ENCODE measurements around the gene ABL1.

The ABL1 gene

DNA sequence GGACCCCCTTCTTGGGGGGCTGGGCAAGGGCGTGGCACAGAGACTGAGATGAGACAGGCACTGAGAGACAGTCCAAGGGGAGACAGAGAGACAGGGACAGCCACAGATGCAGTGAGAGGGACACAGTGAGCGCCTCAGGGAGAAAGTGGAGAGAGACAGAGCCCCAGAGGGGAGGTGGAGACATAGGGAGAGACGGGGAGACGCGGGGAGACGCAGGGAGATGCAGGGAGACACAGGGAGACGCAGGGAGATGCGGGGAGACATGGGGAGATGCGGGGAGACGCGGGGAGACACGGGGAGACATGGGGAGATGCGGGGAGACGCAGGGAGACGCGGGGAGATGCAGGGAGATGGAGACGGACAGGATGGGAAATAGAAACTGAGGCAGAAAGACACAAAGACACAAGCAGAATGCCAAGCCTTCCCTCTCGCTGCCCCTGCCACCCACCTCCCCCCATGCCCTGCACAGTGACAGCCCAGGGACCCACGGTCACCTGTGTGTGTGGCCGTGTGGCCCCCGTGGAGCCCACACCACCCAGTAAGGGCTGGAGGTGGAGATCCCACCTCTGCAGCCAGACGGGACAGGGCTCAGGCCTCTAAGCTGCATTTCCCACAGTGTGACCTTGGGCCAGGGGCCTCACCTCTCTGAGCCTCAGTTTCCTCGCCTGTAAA is 95.2 kb downstream of the ABL1 start:
- no peak overlapping the region for H3K27ac ChIP-seq (ENCODE audit: low read depth, low read length)
- H3K9ac ChIP-seq (ENCODE audit: low read length in 5 of 5): no peak overlapping the region
- H3K36me3 ChIP-seq (ENCODE audit: control insufficient read depth in 5 of 5, insufficient read depth in 5 of 5, low read length in 5 of 5): no peaks in the 10 kb centered on the region
- no peaks in the 10 kb centered on the region for H3K9me3 ChIP-seq (ENCODE audit: control insufficient read depth in 5 of 5, low read length in 5 of 5)
- no peak overlapping the region for H3K4me3 ChIP-seq (ENCODE audit: low read depth in 1 of 5, low read length in 5 of 5)
- H3K4me1 ChIP-seq (ENCODE audit: control insufficient read depth in 5 of 5, insufficient read depth in 5 of 5, low read length in 5 of 5): peaks cover 0 to 21% (median 11%) of the 10 kb centered on the region in 5 donors
- peaks cover 24 to 48% (median 34%) of the 10 kb centered on the region in 5 donors for H3K27me3 ChIP-seq (ENCODE audit: control insufficient read depth in 5 of 5, insufficient read depth in 4 of 5, low read length in 5 of 5)

DNA sequence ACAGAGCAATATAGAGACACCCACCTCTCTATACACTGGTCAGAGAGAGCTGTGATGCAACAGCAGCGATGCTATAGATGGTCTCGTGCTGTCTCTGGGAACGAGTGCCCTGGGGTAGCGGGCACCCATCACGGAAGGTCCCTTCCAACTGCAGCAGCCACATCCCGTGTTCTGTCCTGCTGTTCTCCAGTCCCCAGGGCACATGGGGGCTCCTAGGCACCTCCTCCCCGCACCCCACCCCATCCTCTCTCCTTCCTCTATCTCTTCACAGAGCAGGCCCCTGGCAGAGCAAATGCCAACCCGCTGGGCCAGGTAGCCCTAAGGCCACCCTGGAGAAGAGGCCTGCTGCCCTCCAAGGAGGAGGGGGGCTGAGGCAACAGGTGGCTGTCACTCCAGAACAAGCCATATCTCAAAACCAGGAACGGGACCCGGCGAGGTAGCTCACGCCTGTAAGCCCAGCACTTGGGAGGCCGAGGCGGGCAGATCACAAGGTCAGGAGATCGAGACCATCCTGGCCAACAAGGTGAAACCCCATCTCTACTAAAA is 95.8 kb downstream of the ABL1 start:
- Histone ChIP-seq H3K4me3 (ENCODE audit: low read depth in 1 of 5, low read length in 5 of 5) (no peak overlapping the region), H3K9me3 (ENCODE audit: control insufficient read depth in 5 of 5, low read length in 5 of 5) (no peaks in the 10 kb centered on the region), H3K4me1 (ENCODE audit: control insufficient read depth in 5 of 5, insufficient read depth in 5 of 5, low read length in 5 of 5) (peaks cover 0 to 27% (median 17%) of the 10 kb centered on the region in 5 donors), H3K9ac (ENCODE audit: low read length in 5 of 5) (no peak overlapping the region), H3K27ac (ENCODE audit: low read depth, low read length) (no peak overlapping the region), H3K36me3 (ENCODE audit: control insufficient read depth in 5 of 5, insufficient read depth in 5 of 5, low read length in 5 of 5) (no peaks in the 10 kb centered on the region), H3K27me3 (ENCODE audit: control insufficient read depth in 5 of 5, insufficient read depth in 4 of 5, low read length in 5 of 5) (peaks cover 24 to 50% (median 38%) of the 10 kb centered on the region in 5 donors)

DNA sequence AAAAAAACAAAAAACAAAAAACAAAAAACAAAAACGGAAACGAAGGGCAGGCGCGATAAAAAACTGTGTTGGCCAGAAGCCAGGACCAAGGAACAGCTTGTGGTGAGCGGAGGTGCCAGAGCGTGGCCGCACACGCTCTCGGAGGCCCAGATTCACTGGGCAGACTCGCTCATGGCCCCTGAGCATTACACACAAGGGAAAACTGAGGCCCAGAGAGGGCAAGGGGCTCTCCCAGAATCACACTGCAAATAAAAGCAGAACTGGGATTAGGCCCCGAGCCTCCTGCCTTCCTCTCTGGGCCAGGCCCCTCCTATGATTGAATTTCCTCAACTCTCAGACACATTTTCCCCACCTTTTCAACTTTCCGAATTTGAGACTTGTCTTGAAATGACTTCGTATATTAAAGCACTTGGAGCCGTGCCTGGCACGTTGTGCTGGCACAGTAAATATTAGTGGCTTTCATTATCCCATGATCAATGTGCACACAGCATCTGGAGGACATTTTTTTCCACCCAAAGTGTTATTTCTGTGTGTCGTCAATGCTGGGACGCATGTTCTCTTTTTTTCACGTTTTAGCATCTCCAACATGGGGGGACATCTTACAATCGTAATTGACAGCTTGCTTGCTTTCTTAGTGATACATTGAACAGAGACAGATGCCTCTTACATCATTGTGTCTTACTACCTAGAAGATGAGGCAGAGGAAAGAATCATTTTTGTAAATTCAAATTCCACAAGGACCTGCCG is 96.6 kb downstream of the ABL1 start:
- H3K9ac ChIP-seq (ENCODE audit: low read length in 5 of 5): no peak overlapping the region
- no peak overlapping the region for H3K4me3 ChIP-seq (ENCODE audit: low read depth in 1 of 5, low read length in 5 of 5)
- peaks cover 0 to 35% (median 25%) of the 10 kb centered on the region in 5 donors for H3K4me1 ChIP-seq (ENCODE audit: control insufficient read depth in 5 of 5, insufficient read depth in 5 of 5, low read length in 5 of 5)
- no peaks in the 10 kb centered on the region for H3K9me3 ChIP-seq (ENCODE audit: control insufficient read depth in 5 of 5, low read length in 5 of 5)
- H3K36me3 ChIP-seq (ENCODE audit: control insufficient read depth in 5 of 5, insufficient read depth in 5 of 5, low read length in 5 of 5): no peaks in the 10 kb centered on the region
- no peak overlapping the region for H3K27ac ChIP-seq (ENCODE audit: low read depth, low read length)
- peaks cover 26 to 57% (median 46%) of the 10 kb centered on the region in 5 donors for H3K27me3 ChIP-seq (ENCODE audit: control insufficient read depth in 5 of 5, insufficient read depth in 4 of 5, low read length in 5 of 5)

DNA sequence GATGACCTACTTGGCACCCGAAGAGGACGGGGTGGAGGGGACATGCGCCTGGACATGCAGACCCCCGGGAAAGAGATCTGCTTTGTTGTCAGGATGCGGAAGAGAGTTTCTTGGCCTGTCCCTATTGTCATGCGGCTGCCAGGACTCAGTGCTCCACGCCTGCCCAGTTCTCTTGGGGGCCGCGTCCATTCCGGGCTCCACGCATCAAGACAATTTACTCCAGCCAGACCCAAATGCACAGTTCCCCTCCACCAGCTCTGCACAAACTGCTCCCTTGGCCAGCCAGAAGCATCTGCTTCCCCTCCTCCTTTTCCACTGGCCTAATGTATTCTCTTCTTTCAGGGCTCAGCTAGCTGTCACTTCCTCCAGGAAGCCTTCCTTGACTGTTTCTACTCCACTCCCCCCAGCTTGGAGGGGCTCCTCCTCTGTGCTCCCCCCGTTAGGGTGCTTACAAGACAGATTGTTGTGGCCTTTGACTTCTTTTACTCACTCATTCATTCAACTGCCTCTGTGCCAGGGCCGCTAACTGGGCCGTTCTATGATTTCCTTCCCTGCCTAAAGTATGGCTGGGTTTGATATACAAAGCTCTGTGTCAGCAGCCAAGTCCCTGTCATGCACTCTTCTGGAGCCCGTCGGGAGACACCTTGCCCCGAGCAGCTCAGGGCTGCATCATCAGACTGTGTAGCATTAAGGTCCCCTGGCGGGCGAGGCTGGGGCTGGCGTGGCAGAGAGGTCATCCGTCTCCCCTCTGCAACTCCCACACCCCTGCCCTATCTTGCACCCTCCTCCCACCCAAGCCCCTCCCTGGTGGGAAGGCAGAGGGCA is 97.4 kb downstream of the ABL1 start:
- Histone ChIP-seq H3K27ac (ENCODE audit: low read depth, low read length) (no peak overlapping the region), H3K9ac (ENCODE audit: low read length in 5 of 5) (no peak overlapping the region), H3K9me3 (ENCODE audit: control insufficient read depth in 5 of 5, low read length in 5 of 5) (no peaks in the 10 kb centered on the region), H3K4me1 (ENCODE audit: control insufficient read depth in 5 of 5, insufficient read depth in 5 of 5, low read length in 5 of 5) (peaks cover 0 to 35% (median 26%) of the 10 kb centered on the region in 5 donors), H3K36me3 (ENCODE audit: control insufficient read depth in 5 of 5, insufficient read depth in 5 of 5, low read length in 5 of 5) (no peaks in the 10 kb centered on the region), H3K27me3 (ENCODE audit: control insufficient read depth in 5 of 5, insufficient read depth in 4 of 5, low read length in 5 of 5) (peaks cover 31 to 65% (median 54%) of the 10 kb centered on the region in 5 donors), H3K4me3 (ENCODE audit: low read depth in 1 of 5, low read length in 5 of 5) (no peak overlapping the region)

DNA sequence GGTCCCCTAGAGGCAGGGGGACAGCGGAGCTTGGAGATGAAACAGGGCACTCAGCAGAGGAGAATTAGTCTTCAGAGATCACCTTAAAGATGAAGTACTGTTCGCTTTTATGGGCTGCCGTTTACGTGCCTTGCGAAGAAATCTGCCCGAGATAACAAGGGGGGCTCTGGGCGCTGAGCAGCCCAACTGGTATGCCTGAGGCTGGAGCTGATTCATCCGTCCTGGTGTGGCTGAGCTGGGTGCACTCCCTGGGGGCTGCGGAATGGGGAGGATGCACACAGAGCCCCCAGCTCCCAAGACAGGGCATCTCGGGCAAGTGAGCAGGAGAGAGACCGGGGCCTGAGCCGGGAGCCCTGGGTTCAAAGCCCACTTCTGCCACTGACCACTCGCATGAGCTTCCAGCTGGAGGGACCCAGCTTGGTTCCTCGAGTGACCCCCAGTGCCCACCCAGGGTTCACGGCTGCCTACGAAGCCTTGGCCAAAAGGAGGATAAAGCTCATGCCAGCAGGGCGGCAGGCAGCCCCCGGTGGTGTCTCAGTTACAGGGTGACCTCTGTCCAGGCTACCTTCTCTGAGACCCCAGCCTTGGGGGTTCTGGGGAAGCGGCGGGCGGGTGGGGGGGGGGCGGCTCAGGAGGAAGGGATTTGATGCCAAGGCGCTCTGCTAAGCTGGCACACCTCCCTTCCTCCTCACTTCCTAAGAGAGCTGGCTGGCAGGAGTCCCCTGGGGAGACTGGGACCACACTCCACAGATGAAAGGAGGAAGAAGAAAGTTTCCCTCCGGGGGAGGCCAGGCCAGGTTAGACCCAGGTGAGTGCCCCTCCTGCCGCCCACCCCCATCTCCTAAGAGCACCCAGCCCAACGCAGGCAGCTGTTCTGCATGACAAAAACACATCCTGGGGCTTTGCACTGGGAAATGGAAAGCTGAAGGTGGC is 98.3 kb downstream of the ABL1 start:
- no peak overlapping the region for H3K27ac ChIP-seq (ENCODE audit: low read depth, low read length)
- H3K9me3 ChIP-seq (ENCODE audit: control insufficient read depth in 5 of 5, low read length in 5 of 5): no peaks in the 10 kb centered on the region
- H3K27me3 ChIP-seq (ENCODE audit: control insufficient read depth in 5 of 5, insufficient read depth in 4 of 5, low read length in 5 of 5): peaks cover 38 to 74% (median 63%) of the 10 kb centered on the region in 5 donors
- H3K9ac ChIP-seq (ENCODE audit: low read length in 5 of 5): no peak overlapping the region
- H3K4me3 ChIP-seq (ENCODE audit: low read depth in 1 of 5, low read length in 5 of 5): no peak overlapping the region
- peaks cover 0 to 41% (median 31%) of the 10 kb centered on the region in 5 donors for H3K4me1 ChIP-seq (ENCODE audit: control insufficient read depth in 5 of 5, insufficient read depth in 5 of 5, low read length in 5 of 5)
- H3K36me3 ChIP-seq (ENCODE audit: control insufficient read depth in 5 of 5, insufficient read depth in 5 of 5, low read length in 5 of 5): no peaks in the 10 kb centered on the region

DNA sequence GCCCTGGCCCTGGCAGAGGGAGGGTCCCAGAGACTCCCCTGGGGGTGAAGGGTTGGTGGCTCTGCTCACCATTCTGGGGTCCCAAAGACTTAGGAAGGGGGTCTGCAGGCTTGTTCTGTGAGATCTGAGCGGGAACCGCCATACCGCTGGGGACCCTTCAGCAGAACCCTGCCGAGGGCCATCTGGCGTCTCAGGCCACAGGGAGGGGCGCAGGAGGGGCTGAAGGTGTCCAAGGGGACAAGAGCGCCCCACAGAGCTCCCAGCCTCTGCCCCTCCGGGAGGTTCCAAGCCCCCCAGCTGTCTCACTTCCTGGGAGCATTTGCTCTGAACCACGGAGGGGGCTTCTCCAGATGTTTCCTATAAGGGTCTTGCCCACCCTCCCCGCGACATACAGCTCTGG is 99.2 kb downstream of the ABL1 start:
- Histone ChIP-seq H3K4me3 (ENCODE audit: low read depth in 1 of 5, low read length in 5 of 5) (no peak overlapping the region), H3K4me1 (ENCODE audit: control insufficient read depth in 5 of 5, insufficient read depth in 5 of 5, low read length in 5 of 5) (peaks cover 0 to 49% (median 37%) of the 10 kb centered on the region in 5 donors), H3K9ac (ENCODE audit: low read length in 5 of 5) (no peak overlapping the region), H3K27ac (ENCODE audit: low read depth, low read length) (no peak overlapping the region), H3K27me3 (ENCODE audit: control insufficient read depth in 5 of 5, insufficient read depth in 4 of 5, low read length in 5 of 5) (peaks cover 41 to 72% (median 63%) of the 10 kb centered on the region in 5 donors), H3K36me3 (ENCODE audit: control insufficient read depth in 5 of 5, insufficient read depth in 5 of 5, low read length in 5 of 5) (no peaks in the 10 kb centered on the region), H3K9me3 (ENCODE audit: control insufficient read depth in 5 of 5, low read length in 5 of 5) (no peaks in the 10 kb centered on the region)

DNA sequence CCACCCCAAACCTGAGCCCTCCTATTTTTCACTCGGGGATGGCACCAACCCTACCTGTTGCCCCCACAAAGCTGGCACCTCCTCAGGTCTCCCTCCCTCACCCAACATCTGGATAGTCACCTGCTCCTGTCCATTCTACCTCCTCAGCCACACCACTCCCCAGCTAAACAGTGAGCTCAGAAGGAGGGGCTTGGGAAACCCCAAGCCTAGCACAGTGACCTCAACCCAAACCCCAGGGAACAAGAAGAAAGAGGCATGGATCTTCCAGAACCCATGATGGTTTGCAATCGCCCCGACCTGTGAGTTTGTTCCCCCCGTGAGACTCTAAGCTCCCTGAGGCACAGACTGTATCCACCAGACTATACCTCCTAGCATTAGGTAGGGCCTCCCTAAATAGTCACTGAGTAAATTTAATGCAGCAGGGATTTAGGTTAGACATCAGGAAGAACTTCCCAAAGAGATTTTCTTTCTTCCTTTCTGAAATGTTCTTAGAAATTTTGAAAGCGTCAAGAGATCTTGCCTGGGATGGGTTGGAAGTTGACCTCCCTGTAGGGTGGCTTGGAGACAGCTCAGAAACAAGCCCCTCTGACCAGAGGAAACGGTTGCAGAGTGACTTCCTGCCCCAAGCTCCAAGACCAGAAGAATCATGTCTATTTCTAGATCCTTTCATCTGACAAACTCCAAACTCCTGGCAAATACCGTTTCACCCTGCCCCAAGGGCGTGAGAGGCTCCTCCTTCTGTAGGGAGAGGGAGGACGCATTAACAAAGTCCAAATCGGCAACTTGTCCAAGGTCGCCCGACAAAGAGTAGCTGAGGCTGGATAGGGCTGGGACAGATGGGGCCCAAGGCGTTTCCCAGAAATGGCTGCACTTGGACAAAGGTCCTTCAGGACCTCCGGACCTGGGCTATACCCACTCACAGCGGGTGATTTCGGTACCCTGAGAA is 99.9 kb downstream of the ABL1 start:
- H3K9ac ChIP-seq (ENCODE audit: low read length in 5 of 5): no peak overlapping the region
- H3K9me3 ChIP-seq (ENCODE audit: control insufficient read depth in 5 of 5, low read length in 5 of 5): no peaks in the 10 kb centered on the region
- H3K36me3 ChIP-seq (ENCODE audit: control insufficient read depth in 5 of 5, insufficient read depth in 5 of 5, low read length in 5 of 5): no peaks in the 10 kb centered on the region
- H3K27ac ChIP-seq (ENCODE audit: low read depth, low read length): no peak overlapping the region
- peaks cover 0 to 54% (median 39%) of the 10 kb centered on the region in 5 donors for H3K4me1 ChIP-seq (ENCODE audit: control insufficient read depth in 5 of 5, insufficient read depth in 5 of 5, low read length in 5 of 5)
- H3K4me3 ChIP-seq (ENCODE audit: low read depth in 1 of 5, low read length in 5 of 5): no peak overlapping the region
- peaks cover 35 to 73% (median 60%) of the 10 kb centered on the region in 5 donors for H3K27me3 ChIP-seq (ENCODE audit: control insufficient read depth in 5 of 5, insufficient read depth in 4 of 5, low read length in 5 of 5)

DNA sequence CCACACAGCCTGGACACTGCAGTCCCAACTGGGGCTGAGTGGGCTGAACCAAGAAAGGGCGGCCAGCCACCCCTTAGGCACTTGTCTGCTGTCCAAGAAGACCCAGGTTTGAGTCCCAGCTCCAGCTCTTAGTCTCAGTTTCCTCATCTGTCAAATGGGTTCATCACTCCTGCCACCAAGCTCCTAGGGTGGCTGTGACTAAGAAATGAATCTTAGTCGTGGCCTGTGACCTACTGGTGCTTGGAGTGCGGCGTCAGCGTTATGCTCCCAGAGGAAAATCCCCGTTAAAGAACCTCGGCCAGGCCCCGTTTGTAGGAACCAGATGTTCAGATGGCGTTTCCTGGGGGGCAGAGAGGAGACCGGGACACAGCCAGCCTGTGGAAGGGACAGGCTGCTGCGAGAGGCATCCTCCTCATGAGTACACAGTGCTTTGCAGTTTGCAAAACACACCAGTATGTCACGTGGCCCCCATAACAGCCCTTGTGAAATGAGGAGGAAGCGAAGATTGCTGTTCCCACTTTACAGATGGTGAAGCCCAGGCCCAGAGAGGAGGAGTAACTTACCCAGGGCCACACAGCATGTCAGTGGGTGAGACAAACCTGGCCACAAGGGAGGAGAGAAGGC is 100.7 kb downstream of the ABL1 start:
- peaks cover 38 to 76% (median 64%) of the 10 kb centered on the region in 5 donors for H3K27me3 ChIP-seq (ENCODE audit: control insufficient read depth in 5 of 5, insufficient read depth in 4 of 5, low read length in 5 of 5)
- no peaks in the 10 kb centered on the region for H3K9me3 ChIP-seq (ENCODE audit: control insufficient read depth in 5 of 5, low read length in 5 of 5)
- no peak overlapping the region for H3K27ac ChIP-seq (ENCODE audit: low read depth, low read length)
- no peak overlapping the region for H3K4me3 ChIP-seq (ENCODE audit: low read depth in 1 of 5, low read length in 5 of 5)
- H3K4me1 ChIP-seq (ENCODE audit: control insufficient read depth in 5 of 5, insufficient read depth in 5 of 5, low read length in 5 of 5): peaks cover 0 to 56% (median 39%) of the 10 kb centered on the region in 5 donors
- H3K9ac ChIP-seq (ENCODE audit: low read length in 5 of 5): no peak overlapping the region
- H3K36me3 ChIP-seq (ENCODE audit: control insufficient read depth in 5 of 5, insufficient read depth in 5 of 5, low read length in 5 of 5): no peaks in the 10 kb centered on the region
